ENCODE data around the gene NKG7.

Gene NKG7

GRCh38 chr19:51359294-51359693 is 13.2 kb downstream of the NKG7 start:
- Histone ChIP-seq H3K27ac (ENCODE audit: poor library complexity, severe bottlenecking) (peak overlapping the region; percentile 29), H3K36me3 (ENCODE audit: low read depth) (no peaks in the 10 kb centered on the region), H3K4me1 (ENCODE audit: insufficient read depth, poor library complexity, severe bottlenecking) (peaks cover 14% of the 10 kb centered on the region), H3K27me3 (ENCODE audit: insufficient read depth, poor library complexity, severe bottlenecking) (no peaks in the 10 kb centered on the region), H3K9me3 (ENCODE audit: severe bottlenecking) (no peaks in the 10 kb centered on the region), H3K4me3 (ENCODE audit: severe bottlenecking) (no peak overlapping the region)
- TF ChIP-seq, protein P1, sequence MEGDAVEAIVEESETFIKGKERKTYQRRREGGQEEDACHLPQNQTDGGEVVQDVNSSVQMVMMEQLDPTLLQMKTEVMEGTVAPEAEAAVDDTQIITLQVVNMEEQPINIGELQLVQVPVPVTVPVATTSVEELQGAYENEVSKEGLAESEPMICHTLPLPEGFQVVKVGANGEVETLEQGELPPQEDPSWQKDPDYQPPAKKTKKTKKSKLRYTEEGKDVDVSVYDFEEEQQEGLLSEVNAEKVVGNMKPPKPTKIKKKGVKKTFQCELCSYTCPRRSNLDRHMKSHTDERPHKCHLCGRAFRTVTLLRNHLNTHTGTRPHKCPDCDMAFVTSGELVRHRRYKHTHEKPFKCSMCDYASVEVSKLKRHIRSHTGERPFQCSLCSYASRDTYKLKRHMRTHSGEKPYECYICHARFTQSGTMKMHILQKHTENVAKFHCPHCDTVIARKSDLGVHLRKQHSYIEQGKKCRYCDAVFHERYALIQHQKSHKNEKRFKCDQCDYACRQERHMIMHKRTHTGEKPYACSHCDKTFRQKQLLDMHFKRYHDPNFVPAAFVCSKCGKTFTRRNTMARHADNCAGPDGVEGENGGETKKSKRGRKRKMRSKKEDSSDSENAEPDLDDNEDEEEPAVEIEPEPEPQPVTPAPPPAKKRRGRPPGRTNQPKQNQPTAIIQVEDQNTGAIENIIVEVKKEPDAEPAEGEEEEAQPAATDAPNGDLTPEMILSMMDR (IDR thresholded peaks at IDR 0.05; ENCODE audit: poor library complexity, severe bottlenecking): no peak
- peak; percentile 81 for ATAC-seq (ENCODE audit: low read depth)
- DNase-seq (ENCODE audit: low spot score): no peak

DNA sequence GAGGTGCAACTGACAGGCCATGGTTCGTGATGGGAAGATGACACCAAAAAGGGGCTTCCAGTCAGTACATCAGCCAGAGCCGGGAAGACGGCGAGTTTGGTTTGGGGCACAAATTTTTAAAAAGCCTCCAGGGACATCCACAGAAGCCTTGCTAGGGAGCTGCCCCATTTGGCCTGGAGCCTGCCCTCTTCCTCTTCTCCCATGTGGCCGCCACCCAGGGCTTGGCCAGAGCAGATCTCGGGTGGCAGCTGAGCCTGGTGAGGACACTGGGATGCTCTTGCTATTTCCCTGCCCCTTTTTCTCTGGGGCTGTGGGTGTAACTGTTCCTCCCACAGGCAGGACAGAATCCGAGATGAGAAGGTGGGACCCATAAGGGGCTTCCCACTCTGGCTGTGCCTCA is 14.5 kb downstream of the NKG7 start:
- no peak overlapping the region for H3K27ac ChIP-seq (ENCODE audit: poor library complexity, severe bottlenecking)
- no peaks in the 10 kb centered on the region for H3K36me3 ChIP-seq (ENCODE audit: low read depth)
- peaks cover 7% of the 10 kb centered on the region for H3K4me1 ChIP-seq (ENCODE audit: insufficient read depth, poor library complexity, severe bottlenecking)
- ATAC-seq (ENCODE audit: low read depth) (no peak), DNase-seq (ENCODE audit: low spot score) (no peak)
- TF ChIP-seq, protein P1 (IDR thresholded peaks at IDR 0.05; ENCODE audit: poor library complexity, severe bottlenecking): no peak
- no peaks in the 10 kb centered on the region for H3K9me3 ChIP-seq (ENCODE audit: severe bottlenecking)
- no peaks in the 10 kb centered on the region for H3K27me3 ChIP-seq (ENCODE audit: insufficient read depth, poor library complexity, severe bottlenecking)
- H3K4me3 ChIP-seq (ENCODE audit: severe bottlenecking): no peak overlapping the region

GRCh38 chr19:51356159-51356801 is 16.2 kb downstream of the NKG7 start:
- Histone ChIP-seq H3K9me3 (ENCODE audit: severe bottlenecking) (no peaks in the 10 kb centered on the region), H3K4me3 (ENCODE audit: severe bottlenecking) (no peak overlapping the region), H3K36me3 (ENCODE audit: low read depth) (peaks cover 2% of the 10 kb centered on the region; the same call in 1 of the 2 replicates), H3K27ac (ENCODE audit: poor library complexity, severe bottlenecking) (no peak overlapping the region), H3K27me3 (ENCODE audit: insufficient read depth, poor library complexity, severe bottlenecking) (no peaks in the 10 kb centered on the region), H3K4me1 (ENCODE audit: insufficient read depth, poor library complexity, severe bottlenecking) (peaks cover 7% of the 10 kb centered on the region)
- TF ChIP-seq, protein P1 (IDR thresholded peaks at IDR 0.05; ENCODE audit: poor library complexity, severe bottlenecking): no peak
- ATAC-seq (ENCODE audit: low read depth) (no peak), DNase-seq (ENCODE audit: low spot score) (no peak)

GRCh38 chr19:51354742-51355148 is 17.7 kb downstream of the NKG7 start:
- no peaks in the 10 kb centered on the region for H3K27me3 ChIP-seq (ENCODE audit: insufficient read depth, poor library complexity, severe bottlenecking)
- H3K4me3 ChIP-seq (ENCODE audit: severe bottlenecking): no peak overlapping the region
- no peak overlapping the region for H3K27ac ChIP-seq (ENCODE audit: poor library complexity, severe bottlenecking)
- TF ChIP-seq, protein P1 (IDR thresholded peaks at IDR 0.05; ENCODE audit: poor library complexity, severe bottlenecking): no peak
- H3K4me1 ChIP-seq (ENCODE audit: insufficient read depth, poor library complexity, severe bottlenecking): peaks cover 10% of the 10 kb centered on the region
- H3K9me3 ChIP-seq (ENCODE audit: severe bottlenecking): no peaks in the 10 kb centered on the region
- no peak for DNase-seq (ENCODE audit: low spot score)
- H3K36me3 ChIP-seq (ENCODE audit: low read depth): peaks cover 15% of the 10 kb centered on the region
- no peak for ATAC-seq (ENCODE audit: low read depth)

GRCh38 chr19:51354103-51354741 is 18.2 kb downstream of the NKG7 start:
- H3K4me3 ChIP-seq (ENCODE audit: severe bottlenecking): no peak overlapping the region
- no peak overlapping the region for H3K27ac ChIP-seq (ENCODE audit: poor library complexity, severe bottlenecking)
- peaks cover 19% of the 10 kb centered on the region for H3K36me3 ChIP-seq (ENCODE audit: low read depth)
- no peak for ATAC-seq (ENCODE audit: low read depth)
- peaks cover 5% of the 10 kb centered on the region for H3K4me1 ChIP-seq (ENCODE audit: insufficient read depth, poor library complexity, severe bottlenecking)
- no peak for DNase-seq (ENCODE audit: low spot score)
- H3K27me3 ChIP-seq (ENCODE audit: insufficient read depth, poor library complexity, severe bottlenecking): no peaks in the 10 kb centered on the region
- TF ChIP-seq, protein P1 (IDR thresholded peaks at IDR 0.05; ENCODE audit: poor library complexity, severe bottlenecking): no peak
- no peaks in the 10 kb centered on the region for H3K9me3 ChIP-seq (ENCODE audit: severe bottlenecking)
